Upper lobe of right lung (tissue), 1 donor: ENCODE data around the gene ACTA2. TPM values are rescaled to one million over a fixed set of nuclear protein-coding genes. Genes with fewer than 3 reads are reported as not detected.

ENCODE experiments used
- ATAC-seq: fragments of 200-7000 bp; cut with Tn5 transposase; one replicate; pipeline ENCODE4 v1.9.1; 2020; ENCODE audit warnings: mild to moderate bottlenecking, moderate library complexity
- DNase-seq: peaks from one replicate; pipeline ENCODE4 v3.0.0-alpha.2; 2020
- H3K27ac ChIP-seq: fragments of 200-600 bp; one replicate; pipeline ENCODE4 v1.8.0; 2022
- H3K27me3 ChIP-seq: fragments of 200-600 bp; one replicate; pipeline ENCODE4 v1.8.0; 2022; ENCODE audit warnings: mild to moderate bottlenecking
- H3K36me3 ChIP-seq: fragments of 200-600 bp; one replicate; pipeline ENCODE4 v1.8.0; 2022
- H3K4me1 ChIP-seq: fragments of 200-600 bp; one replicate; pipeline ENCODE4 v1.8.0; 2022
- H3K4me3 ChIP-seq: fragments of 200-600 bp; one replicate; pipeline ENCODE4 v1.8.0; 2022; ENCODE audit warnings: mild to moderate bottlenecking
- H3K9me3 ChIP-seq: fragments of 200-600 bp; one replicate; pipeline ENCODE4 v1.8.0; 2022
- CTCF ChIP-seq: fragments of 200-600 bp; IDR thresholded peaks from one replicate; pipeline ENCODE4 v1.8.0; 2022; ENCODE audit warnings: antibody characterized with exemption
- intact Hi-C: fragments of 100-400 bp; cut with DNase I; formaldehyde crosslinking; loops from one replicate; pipeline ENCODE4 v1.11.0; 2022
- total RNA-seq: library from RNA; stranded (reverse); fragmentation: NEBNext Ultra II Directional; extraction: Animal tissue kit (Norgen Biotek cat#: 25700); gene quantifications from one replicate; pipeline ENCODE4 v1.2.1, GENCODE V29; 2021
- donor health status: DM: no; HTN: yes; CAD: no; lungs with severe emphysema.

Gene ACTA2
- total RNA-seq, 1 donor from 2014 or later, result 478 TPM

DNA sequence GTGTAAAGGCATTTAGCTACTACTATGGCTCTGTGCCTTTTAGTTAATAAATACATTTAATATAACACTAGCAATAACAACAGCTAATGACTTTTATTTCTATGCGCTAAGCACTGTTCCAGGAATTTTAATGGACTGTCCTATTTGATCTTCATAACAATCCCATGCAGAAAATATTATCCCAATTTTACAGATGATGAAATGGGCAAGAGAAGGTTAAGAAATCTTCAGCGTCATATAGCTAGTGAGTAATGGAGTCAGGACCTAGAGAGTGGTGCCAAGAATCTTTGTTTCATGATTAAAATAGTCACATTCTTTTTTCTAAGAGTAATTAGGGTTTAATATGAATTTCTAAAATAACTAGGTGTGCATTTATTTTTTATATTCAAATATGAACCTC lies 32.4 kb downstream of the ACTA2 start:
- no peaks in the 10 kb centered on the region for H3K27me3 ChIP-seq
- no peaks in the 10 kb centered on the region for H3K36me3 ChIP-seq
- no peak overlapping the region for H3K27ac ChIP-seq
- H3K4me3 ChIP-seq, result no peak overlapping the region
- no peak for ATAC-seq
- intact Hi-C loops, result no loop called here
- no peak for TF ChIP-seq CTCF
- no peaks in the 10 kb centered on the region for H3K9me3 ChIP-seq
- H3K4me1 ChIP-seq, result no peaks in the 10 kb centered on the region
- no peak for DNase-seq

DNA sequence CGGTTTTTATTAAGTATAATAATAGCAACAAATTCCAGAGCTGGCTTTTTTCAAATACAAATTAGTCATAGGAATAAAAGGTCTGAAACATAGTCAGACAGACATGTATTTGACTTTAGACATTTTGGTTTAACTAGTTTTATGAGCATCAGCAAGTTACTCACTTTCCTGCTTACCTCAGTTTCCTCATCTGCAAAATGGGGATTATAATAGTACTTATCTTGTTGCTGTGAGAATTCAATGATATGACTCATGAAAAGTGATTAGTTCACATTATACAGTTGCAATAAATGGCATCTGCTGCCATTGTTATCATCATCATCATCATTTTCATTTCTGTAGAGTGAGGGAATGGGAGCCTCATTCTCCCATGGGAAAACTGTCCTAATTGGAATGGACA lies 33.5 kb downstream of the ACTA2 start:
- TF ChIP-seq CTCF, result no peak
- intact Hi-C loops, result no loop called here
- DNase-seq, result no peak
- no peak overlapping the region for H3K4me3 ChIP-seq
- H3K27ac ChIP-seq, result no peak overlapping the region
- H3K27me3 ChIP-seq, result no peaks in the 10 kb centered on the region
- H3K9me3 ChIP-seq, result no peaks in the 10 kb centered on the region
- H3K4me1 ChIP-seq, result no peaks in the 10 kb centered on the region
- H3K36me3 ChIP-seq, result no peaks in the 10 kb centered on the region
- ATAC-seq, result no peak

- H3K36me3 ChIP-seq, result no peaks in the 10 kb centered on the region
- DNase-seq (no peak), ATAC-seq (no peak)
- H3K9me3 ChIP-seq, result no peaks in the 10 kb centered on the region
- no peaks in the 10 kb centered on the region for H3K27me3 ChIP-seq
- TF ChIP-seq CTCF, result no peak
- no peak overlapping the region for H3K27ac ChIP-seq
- no peak overlapping the region for H3K4me3 ChIP-seq
- H3K4me1 ChIP-seq, result no peaks in the 10 kb centered on the region
- intact Hi-C loops, result no loop called here
Observed at GRCh38 chr10:88918191-88918905, 34.2 kb downstream of the ACTA2 start.

DNA sequence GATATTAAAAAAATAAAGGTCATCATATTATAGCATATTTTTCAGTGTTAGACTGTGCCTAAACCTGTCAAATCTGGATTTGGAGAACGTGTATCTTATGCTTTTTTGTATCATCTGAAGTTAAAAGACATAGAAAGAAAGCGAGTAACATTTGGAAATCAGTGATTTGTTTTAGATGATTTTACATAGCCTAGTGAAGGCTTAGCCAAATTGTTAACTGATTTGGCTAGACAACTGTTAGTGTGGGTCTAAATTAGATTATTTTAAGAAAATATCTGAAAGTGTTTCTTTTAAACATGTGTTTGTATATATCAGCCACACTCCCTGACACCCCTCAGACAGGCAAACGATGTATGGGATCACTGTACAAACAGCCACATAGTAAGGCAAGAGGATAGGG lies 35.6 kb downstream of the ACTA2 start:
- H3K36me3 ChIP-seq, result no peaks in the 10 kb centered on the region
- H3K4me3 ChIP-seq, result no peak overlapping the region
- intact Hi-C loops, result no loop called here
- H3K27me3 ChIP-seq, result no peaks in the 10 kb centered on the region
- DNase-seq (no peak), ATAC-seq (no peak)
- no peaks in the 10 kb centered on the region for H3K4me1 ChIP-seq
- H3K27ac ChIP-seq, result no peak overlapping the region
- TF ChIP-seq CTCF, result no peak
- H3K9me3 ChIP-seq, result no peaks in the 10 kb centered on the region

GRCh38 chr10:88916231-88916630 lies 36.3 kb downstream of the ACTA2 start:
- TF ChIP-seq CTCF, result no peak
- no peaks in the 10 kb centered on the region for H3K9me3 ChIP-seq
- no peak overlapping the region for H3K4me3 ChIP-seq
- ATAC-seq, result no peak
- intact Hi-C loops, result no loop called here
- no peak for DNase-seq
- no peaks in the 10 kb centered on the region for H3K27me3 ChIP-seq
- H3K27ac ChIP-seq, result no peak overlapping the region
- no peaks in the 10 kb centered on the region for H3K36me3 ChIP-seq
- H3K4me1 ChIP-seq, result no peaks in the 10 kb centered on the region

DNA sequence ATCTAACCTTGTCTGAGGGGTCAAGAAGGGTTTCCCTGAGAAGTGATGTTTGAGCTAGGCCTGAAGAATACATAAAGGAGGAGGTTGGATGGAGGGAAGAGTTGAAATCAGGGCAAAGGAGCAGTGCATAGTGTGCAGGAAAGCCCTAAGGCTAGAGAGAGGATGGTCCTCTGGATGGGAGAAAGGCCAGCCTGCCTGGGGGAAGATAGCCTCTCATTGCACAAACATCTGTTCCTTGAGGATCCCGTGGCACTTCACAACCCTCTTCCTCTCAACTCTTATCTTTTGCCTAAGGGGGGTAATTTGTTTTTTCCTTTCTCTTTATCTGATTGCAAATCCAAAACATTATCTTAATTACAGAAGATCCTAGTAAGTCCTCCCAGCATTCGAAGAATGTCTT lies 36.8 kb downstream of the ACTA2 start:
- no peak for ATAC-seq
- Histone ChIP-seq H3K36me3 (no peaks in the 10 kb centered on the region), H3K27ac (no peak overlapping the region), H3K4me1 (no peaks in the 10 kb centered on the region), H3K4me3 (no peak overlapping the region), H3K9me3 (no peaks in the 10 kb centered on the region), H3K27me3 (no peaks in the 10 kb centered on the region)
- DNase-seq, result no peak
- intact Hi-C loops, result no loop called here
- TF ChIP-seq CTCF, result no peak
